HuH-7.5 (cell line): ENCODE results near the gene NUP88.

ENCODE experiments used
- DNase-seq: peaks from one replicate; pipeline ENCODE4 v3.0.0; 2011; ENCODE audit warnings: low spot score

The NUP88 gene

GRCh38 chr17:5419959-5420653 is 644 bp upstream of the NUP88 start, which contains the start of gene RPAIN:
RPAIN (plus strand) TSS chr17:5420182; CDS start chr17:5420211, 29 bp downstream.
- peak; percentile 65 for DNase-seq

GRCh38 chr17:5418858-5419355 is 555 bp downstream of the NUP88 start:
- DNase-seq, result no peak

- DNase-seq, result no peak
Observed at GRCh38 chr17:5416901-5417300, 2.6 kb downstream of the NUP88 start.

GRCh38 chr17:5413682-5414081 is 5.8 kb downstream of the NUP88 start:
- no peak for DNase-seq

- no peak for DNase-seq
Observed at GRCh38 chr17:5410594-5411272, 8.7 kb downstream of the NUP88 start.

GRCh38 chr17:5408186-5408585 is 11.3 kb downstream of the NUP88 start:
- no peak for DNase-seq

GRCh38 chr17:5405400-5405799 is 14.1 kb downstream of the NUP88 start:
- peak; percentile 30 for DNase-seq

GRCh38 chr17:5399767-5400166 is 19.7 kb downstream of the NUP88 start:
- no peak for DNase-seq

GRCh38 chr17:5396612-5397011 is 22.9 kb downstream of the NUP88 start:
- DNase-seq, result no peak

- DNase-seq, result no peak
Observed at GRCh38 chr17:5391678-5392077, 27.8 kb downstream of the NUP88 start.

- no peak for DNase-seq
Observed at GRCh38 chr17:5381542-5381941, 37.9 kb downstream of the NUP88 start.

- no peak for DNase-seq
Observed at GRCh38 chr17:5380491-5381135, 38.8 kb downstream of the NUP88 start.

GRCh38 chr17:5379351-5380107 is 39.9 kb downstream of the NUP88 start:
- no peak for DNase-seq

GRCh38 chr17:5378566-5379207 is 40.8 kb downstream of the NUP88 start:
- no peak for DNase-seq

- no peak for DNase-seq
Observed at GRCh38 chr17:5373112-5373511, 46.4 kb downstream of the NUP88 start.

- DNase-seq, result no peak
Observed at GRCh38 chr17:5370411-5370810, 49.1 kb downstream of the NUP88 start.

- no peak for DNase-seq
Observed at GRCh38 chr17:5365831-5366230, 53.6 kb downstream of the NUP88 start.

- DNase-seq, result no peak
Observed at GRCh38 chr17:5364696-5365095, 54.8 kb downstream of the NUP88 start.

GRCh38 chr17:5364156-5364555 is 55.3 kb downstream of the NUP88 start:
- no peak for DNase-seq

GRCh38 chr17:5362162-5362811 is 57.2 kb downstream of the NUP88 start:
- DNase-seq, result no peak

- no peak for DNase-seq
Observed at GRCh38 chr17:5361426-5361825, 58.0 kb downstream of the NUP88 start.
